ENCODE results near the gene DOCK4.

DNA sequence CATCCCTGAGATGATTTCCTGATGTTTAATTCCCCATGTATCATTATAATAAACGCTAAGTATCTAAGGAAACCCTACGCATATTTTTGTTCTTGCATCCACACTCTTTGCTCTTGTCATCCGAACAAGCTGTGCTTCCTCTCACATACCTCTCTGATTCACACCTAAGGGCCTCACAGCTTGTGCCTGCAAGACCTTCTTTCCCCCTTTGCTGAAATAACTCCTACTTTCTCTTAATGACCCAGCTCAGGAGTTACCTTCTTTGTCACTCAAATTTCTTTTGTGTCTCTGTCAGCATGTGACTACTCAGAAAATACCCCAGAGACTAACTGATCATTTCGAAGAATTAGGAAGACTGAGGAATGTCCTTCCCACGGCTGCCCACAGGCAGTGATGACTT is 434.6 kb downstream of the DOCK4 start:
- no peak for TF ChIP-seq CTCF (IDR thresholded peaks at IDR 0.05; ENCODE audit: low read depth, low read length, missing input control)
- no peak for TF ChIP-seq RAD21 (IDR thresholded peaks at IDR 0.05)

All from liver (tissue), 3 donors.